ENCODE results near the gene ELF1.
"Not testable (repeated sequence)": the region's sequence is repeated elsewhere in the genome, so short reads cannot be mapped to it uniquely, and the experiment has no call there.

The ELF1 gene

GRCh38 chr13:41040584-41041334 lies 21.6 kb upstream of the ELF1 start:
- DNase-seq = no peak

- no peak for DNase-seq
These were observed 20.6 kb upstream of the ELF1 start for GRCh38 chr13:41039746-41040145.

GRCh38 chr13:41036557-41036956 lies 17.4 kb upstream of the ELF1 start:
- DNase-seq = not testable (repeated sequence)

GRCh38 chr13:41034881-41035280 lies 15.8 kb upstream of the ELF1 start:
- no peak for DNase-seq

- DNase-seq = no peak
These were observed 15.3 kb upstream of the ELF1 start for GRCh38 chr13:41034382-41034781.

- DNase-seq = no peak
These were observed 13.7 kb upstream of the ELF1 start for GRCh38 chr13:41032691-41033376.

- no peak for DNase-seq
These were observed 10.5 kb upstream of the ELF1 start for GRCh38 chr13:41029629-41030028.

- no peak for DNase-seq
These were observed 8.9 kb upstream of the ELF1 start for GRCh38 chr13:41028051-41028450.

GRCh38 chr13:41026788-41027187 lies 7.7 kb upstream of the ELF1 start:
- DNase-seq = no peak

- DNase-seq = no peak
These were observed 6.4 kb upstream of the ELF1 start for GRCh38 chr13:41025518-41025917.

- DNase-seq = no peak
These were observed 647 bp upstream of the ELF1 start for GRCh38 chr13:41019578-41020347.

- no peak for DNase-seq
These were observed 541 bp downstream of the ELF1 start for GRCh38 chr13:41018602-41018948.

GRCh38 chr13:41017817-41018601 lies 1.1 kb downstream of the ELF1 start:
- DNase-seq = no peak

- no peak for DNase-seq
These were observed 2.0 kb downstream of the ELF1 start for GRCh38 chr13:41017159-41017558.

- DNase-seq = no peak
These were observed 3.2 kb downstream of the ELF1 start for GRCh38 chr13:41015920-41016319.

- no peak for DNase-seq
These were observed 5.3 kb downstream of the ELF1 start for GRCh38 chr13:41013835-41014234.

- DNase-seq = no peak
These were observed 6.6 kb downstream of the ELF1 start for GRCh38 chr13:41012536-41012935.

GRCh38 chr13:41011382-41011956 lies 7.6 kb downstream of the ELF1 start:
- DNase-seq = no peak

GRCh38 chr13:41008349-41008980 lies 10.7 kb downstream of the ELF1 start:
- DNase-seq = no peak

- DNase-seq = no peak
These were observed 11.4 kb downstream of the ELF1 start for GRCh38 chr13:41007744-41008128.

- no peak for DNase-seq
These were observed 12.0 kb downstream of the ELF1 start for GRCh38 chr13:41006978-41007743.
